ENCODE data around the gene AHSG. TPM values are rescaled to one million over a fixed set of nuclear protein-coding genes. Genes with fewer than 3 reads are reported as not detected.

Gene AHSG
- polyA plus RNA-seq, 1 donor from 2014 or later = not detected

DNA sequence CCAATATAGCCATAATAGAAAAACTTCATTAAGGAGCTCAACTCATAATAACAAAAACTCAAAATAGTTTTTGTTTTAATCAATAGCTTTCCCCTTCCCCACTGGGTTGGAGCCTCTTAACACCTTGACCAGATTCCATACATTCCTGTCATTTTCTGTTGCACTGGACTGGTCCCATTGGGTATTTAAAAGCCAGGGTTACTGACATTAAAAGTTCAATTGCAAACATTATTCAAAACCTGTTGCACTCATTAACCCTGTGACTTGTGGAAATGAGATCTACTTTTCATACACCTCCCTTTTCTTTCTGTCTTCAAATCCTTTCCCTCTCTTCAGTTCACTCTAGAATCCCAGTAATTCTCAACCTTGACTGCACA, 51.2 kb downstream of the AHSG start:
- no peaks in the 10 kb centered on the region for H3K9me3 Mint-ChIP-seq
- H3K4me3 Mint-ChIP-seq = no peak overlapping the region
- H3K4me1 Mint-ChIP-seq = no peaks in the 10 kb centered on the region
- no peak overlapping the region for H3K27ac Mint-ChIP-seq
- H3K27me3 Mint-ChIP-seq = peaks cover 7% of the 10 kb centered on the region
- peaks cover 2% of the 10 kb centered on the region for H3K36me3 Mint-ChIP-seq

DNA sequence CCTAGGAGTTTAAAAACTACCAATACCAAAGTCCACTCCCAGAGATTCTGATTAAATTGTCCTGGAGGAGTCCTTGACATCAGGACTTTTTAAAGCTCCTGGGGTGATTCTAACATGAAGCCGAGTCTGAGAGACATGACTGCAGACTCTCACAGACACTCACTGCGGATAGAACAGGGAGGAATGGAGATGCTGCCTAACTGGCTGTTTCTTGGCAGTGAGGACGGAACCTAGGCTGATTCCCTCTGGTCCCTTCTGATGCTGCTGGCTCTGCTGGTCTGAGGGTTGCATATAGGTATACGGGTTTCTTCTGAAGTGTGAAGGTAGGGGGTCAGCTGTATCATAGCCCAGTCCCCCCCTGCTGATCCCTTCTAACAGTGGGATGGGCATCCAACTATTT, 51.6 kb downstream of the AHSG start:
- no peak overlapping the region for H3K27ac Mint-ChIP-seq
- peaks cover 2% of the 10 kb centered on the region for H3K36me3 Mint-ChIP-seq
- H3K27me3 Mint-ChIP-seq = peaks cover 5% of the 10 kb centered on the region
- no peak overlapping the region for H3K4me3 Mint-ChIP-seq
- H3K9me3 Mint-ChIP-seq = no peaks in the 10 kb centered on the region
- H3K4me1 Mint-ChIP-seq = no peaks in the 10 kb centered on the region

DNA sequence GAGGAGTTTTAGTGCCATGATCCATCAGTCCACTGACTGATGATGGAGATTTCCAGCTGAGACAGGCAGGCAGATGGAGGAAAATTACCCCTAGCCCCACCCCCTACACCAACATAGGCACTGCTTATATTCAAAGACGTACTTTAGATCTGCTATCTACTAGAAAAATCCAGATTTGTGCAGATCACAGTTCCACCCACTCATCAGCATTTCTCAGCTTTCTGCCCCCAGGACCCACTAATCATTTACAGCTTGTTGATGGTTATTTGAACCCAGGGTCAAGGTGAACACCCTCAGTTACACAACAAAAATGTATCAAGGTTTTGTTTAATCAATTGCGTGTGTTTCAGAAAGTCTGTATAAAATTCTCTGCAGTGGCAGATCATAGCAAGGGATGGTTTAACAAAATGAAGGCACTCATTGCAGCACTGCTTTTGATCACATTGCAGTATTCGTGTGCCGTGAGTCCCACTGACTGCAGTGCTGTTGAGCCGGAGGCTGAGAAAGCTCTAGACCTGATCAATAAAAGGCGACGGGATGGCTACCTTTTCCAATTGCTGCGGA, 52.8 kb downstream of the AHSG start, which contains the start of gene HRG:
HRG (plus strand) TSS at position 390 of the 564 bp plus-strand sequence; CDS start at position 408, 18 bp downstream.
- no peak within 1 kb of the TSS for H3K4me3 Mint-ChIP-seq
- H3K36me3 Mint-ChIP-seq = no peaks in the 10 kb centered on the region
- H3K27ac Mint-ChIP-seq = no peak within 1 kb of the TSS
- peaks cover 0 to 2% (median 0%) of the 10 kb centered on the region in 3 donors for H3K4me1 Mint-ChIP-seq
- H3K9me3 Mint-ChIP-seq = no peaks in the 10 kb centered on the region
- peaks cover 5% of the 10 kb centered on the region for H3K27me3 Mint-ChIP-seq

DNA sequence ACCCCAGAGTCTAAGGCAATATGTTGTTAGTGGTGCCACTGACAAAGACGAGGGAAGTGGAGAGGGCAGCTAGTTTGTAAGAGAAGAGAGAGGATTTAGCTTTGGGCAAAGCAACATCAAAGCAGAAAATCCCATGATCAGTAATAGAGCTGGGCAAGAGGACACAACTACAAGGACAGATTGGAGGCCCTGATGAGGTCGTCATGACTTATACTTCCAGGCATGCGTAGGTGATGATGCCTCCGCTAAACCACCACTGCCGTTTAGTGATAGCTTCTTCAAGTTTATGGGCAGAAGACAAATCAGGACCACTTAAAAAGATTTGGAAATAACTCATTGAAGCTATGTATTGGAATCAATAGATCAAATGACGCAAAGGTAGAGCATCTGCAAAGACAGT, 55.6 kb downstream of the AHSG start:
- H3K9me3 Mint-ChIP-seq = no peaks in the 10 kb centered on the region
- no peak overlapping the region for H3K27ac Mint-ChIP-seq
- peaks cover 2% of the 10 kb centered on the region for H3K36me3 Mint-ChIP-seq
- H3K4me1 Mint-ChIP-seq = peaks cover 0 to 2% (median 0%) of the 10 kb centered on the region in 3 donors
- H3K27me3 Mint-ChIP-seq = peaks cover 8% of the 10 kb centered on the region
- no peak overlapping the region for H3K4me3 Mint-ChIP-seq

DNA sequence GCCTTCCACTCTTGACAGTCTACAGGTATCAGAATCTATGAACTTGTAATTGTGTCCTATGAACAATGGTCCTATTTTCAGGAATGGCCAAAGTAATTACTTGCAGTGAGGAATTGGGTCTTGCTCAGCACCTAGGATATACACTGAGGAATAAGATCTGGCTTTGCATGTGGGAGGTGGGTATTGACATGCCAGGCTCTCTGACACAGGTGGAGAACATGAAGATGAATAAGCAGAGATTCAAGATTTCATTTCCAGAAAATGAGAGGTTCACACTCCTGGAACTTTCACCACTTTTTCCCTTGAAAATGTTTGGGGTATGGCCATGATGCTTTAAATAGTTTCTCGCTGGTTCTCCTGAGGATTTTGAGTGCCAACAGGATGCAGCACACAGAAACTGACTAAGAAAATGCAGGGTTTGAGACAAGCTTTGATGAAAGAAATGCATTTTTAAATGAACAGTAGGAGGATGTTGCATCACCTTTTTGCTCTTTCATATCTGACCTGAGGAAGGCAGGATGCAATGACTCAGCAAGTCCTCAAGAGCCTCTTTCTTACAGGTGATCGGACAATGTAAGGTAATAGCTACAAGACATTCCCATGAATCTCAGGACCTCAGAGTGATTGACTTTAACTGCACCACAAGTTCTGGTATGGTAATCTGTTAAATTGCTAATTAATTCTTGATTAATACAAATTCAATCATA, 56.7 kb downstream of the AHSG start:
- Mint-ChIP-seq H3K27me3 (peaks cover 7% of the 10 kb centered on the region), H3K4me1 (peaks cover 0 to 2% (median 0%) of the 10 kb centered on the region in 3 donors), H3K9me3 (no peaks in the 10 kb centered on the region), H3K27ac (peak overlapping the region in 1 of 3 donors; percentile 27), H3K36me3 (peaks cover 2% of the 10 kb centered on the region), H3K4me3 (no peak overlapping the region)

DNA sequence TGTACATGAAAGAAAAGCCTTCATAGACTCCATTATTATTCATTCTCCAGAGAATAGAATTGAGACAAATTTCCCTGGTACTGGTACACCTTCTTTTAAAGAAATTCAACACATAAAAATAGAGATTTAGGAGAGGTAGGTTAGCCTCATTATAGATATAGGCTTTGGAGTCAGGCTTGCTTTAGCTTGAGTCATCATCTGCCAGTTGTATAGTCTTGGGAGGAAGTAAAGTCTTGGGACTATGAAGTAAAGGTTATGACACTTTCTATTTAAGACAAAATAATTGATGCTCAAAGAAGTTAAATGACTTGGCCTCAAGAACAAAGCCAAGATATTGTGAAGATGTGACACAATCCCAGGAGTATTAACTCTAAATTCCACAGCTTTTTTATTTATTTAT, 57.3 kb downstream of the AHSG start:
- no peak overlapping the region for H3K27ac Mint-ChIP-seq
- no peak overlapping the region for H3K4me3 Mint-ChIP-seq
- H3K36me3 Mint-ChIP-seq = peaks cover 2% of the 10 kb centered on the region
- no peaks in the 10 kb centered on the region for H3K9me3 Mint-ChIP-seq
- H3K27me3 Mint-ChIP-seq = peaks cover 7% of the 10 kb centered on the region
- H3K4me1 Mint-ChIP-seq = peaks cover 0 to 2% (median 0%) of the 10 kb centered on the region in 3 donors

Other genes with a start within 250 kb of the AHSG start
- not detected for gene CRYGS, start 68.7 kb upstream of the AHSG start, polyA plus RNA-seq
- 24.6 TPM for gene TBCCD1, start 45.7 kb upstream of the AHSG start, polyA plus RNA-seq
- gene DNAJB11, start 42.3 kb upstream of the AHSG start, polyA plus RNA-seq = 45.1 TPM
- gene FETUB, start 27.3 kb downstream of the AHSG start, polyA plus RNA-seq = not detected
- not detected for gene HRG, start 53.0 kb downstream of the AHSG start, polyA plus RNA-seq
- not detected for gene KNG1, start 104.3 kb downstream of the AHSG start, polyA plus RNA-seq
- 220 TPM for gene EIF4A2, start 170.5 kb downstream of the AHSG start, polyA plus RNA-seq
- gene RFC4, start 193.4 kb downstream of the AHSG start, polyA plus RNA-seq = 25.0 TPM
- gene ADIPOQ, start 229.7 kb downstream of the AHSG start, polyA plus RNA-seq = not detected